NCI-H146 treated with DMSO at 0.1 percent for 48 hours (cell line): Measurements from ENCODE around the gene METTL16.
"Not testable (repeated sequence)": the region's sequence is repeated elsewhere in the genome, so short reads cannot be mapped to it uniquely, and the experiment has no call there.

ENCODE experiments used
- DNase-seq: peaks from one replicate; lab custom pipeline; 2025; ENCODE audit not compliant: unreplicated experiment; lab: John Stamatoyannopoulos, UW

The METTL16 gene

GRCh38 chr17:2502871-2503580, 8.7 kb downstream of the METTL16 start:
- no peak for DNase-seq

- DNase-seq = no peak
These were observed 11.2 kb downstream of the METTL16 start for GRCh38 chr17:2500446-2500845.

- not testable (repeated sequence) for DNase-seq
These were observed 22.4 kb downstream of the METTL16 start for GRCh38 chr17:2489286-2489685.

GRCh38 chr17:2487306-2487705, 24.4 kb downstream of the METTL16 start:
- no peak for DNase-seq

GRCh38 chr17:2486709-2487108, 25.0 kb downstream of the METTL16 start:
- not testable (repeated sequence) for DNase-seq

- DNase-seq = no peak
These were observed 25.7 kb downstream of the METTL16 start for GRCh38 chr17:2485970-2486369.

GRCh38 chr17:2485543-2485942, 26.1 kb downstream of the METTL16 start:
- DNase-seq = no peak

GRCh38 chr17:2484876-2485275, 26.8 kb downstream of the METTL16 start:
- DNase-seq = peak; percentile 87

- DNase-seq = no peak
These were observed 28.6 kb downstream of the METTL16 start for GRCh38 chr17:2483084-2483483.

GRCh38 chr17:2482218-2482617, 29.5 kb downstream of the METTL16 start:
- no peak for DNase-seq

GRCh38 chr17:2481760-2482159, 29.9 kb downstream of the METTL16 start:
- no peak for DNase-seq

GRCh38 chr17:2478458-2478857, 33.2 kb downstream of the METTL16 start:
- DNase-seq = no peak

GRCh38 chr17:2475056-2475455, 36.6 kb downstream of the METTL16 start:
- no peak for DNase-seq

GRCh38 chr17:2474371-2474770, 37.3 kb downstream of the METTL16 start:
- no peak for DNase-seq

- no peak for DNase-seq
These were observed 43.4 kb downstream of the METTL16 start for GRCh38 chr17:2468270-2468669.

GRCh38 chr17:2466931-2467330, 44.8 kb downstream of the METTL16 start:
- DNase-seq = no peak

GRCh38 chr17:2462481-2462880, 49.2 kb downstream of the METTL16 start:
- DNase-seq = no peak

GRCh38 chr17:2459917-2460271, 51.8 kb downstream of the METTL16 start:
- no peak for DNase-seq

GRCh38 chr17:2457913-2458312, 53.8 kb downstream of the METTL16 start:
- no peak for DNase-seq

- no peak for DNase-seq
These were observed 55.2 kb downstream of the METTL16 start for GRCh38 chr17:2456475-2456874.

- DNase-seq = no peak
These were observed 55.7 kb downstream of the METTL16 start for GRCh38 chr17:2455956-2456355.

- no peak for DNase-seq
These were observed 57.8 kb downstream of the METTL16 start for GRCh38 chr17:2453866-2454265.

GRCh38 chr17:2453325-2453724, 58.4 kb downstream of the METTL16 start:
- no peak for DNase-seq
